ENCODE measurements around the gene CLMN. TPM values are rescaled to one million over a fixed set of nuclear protein-coding genes. Genes with fewer than 3 reads are reported as not detected.

The CLMN gene
- total and polyA plus RNA-seq, 2 of the 8 experiments (the other 6 are each of a cell fraction or from before 2014, with no cell fraction given), result 1.6 to 8.2 TPM

- TF ChIP-seq SP2 (IDR thresholded peaks at IDR 0.05; ENCODE audit: low read length) (no peak), CBX8 (IDR thresholded peaks at IDR 0.05; ENCODE audit: borderline replicate concordance, low read depth, low read length) (no peak), SUZ12 (IDR thresholded peaks at IDR 0.05; ENCODE audit: low read length) (no peak), YY1 (IDR thresholded peaks at IDR 0.05; ENCODE audit: low read depth, low read length) (no peak), CBX5 (IDR thresholded peaks at IDR 0.05; ENCODE audit: low read depth, low read length) (no peak)
Measured at GRCh38 chr14:95312311-95312710, 7.4 kb downstream of the CLMN start (continued).

Measured in H1 (cell line).